ENCODE results near the gene ONECUT3. TPM values are rescaled to one million over a fixed set of nuclear protein-coding genes. Genes with fewer than 3 reads are reported as not detected.
A peak's percentile ranks its signal among the peaks of the same experiment; 100 is the strongest.

Gene ONECUT3
- total and polyA plus RNA-seq, 2 of the 4 experiments (the other 2 are of a cell fraction) = not detected

GRCh38 chr19:1717200-1717969, 35.9 kb upstream of the ONECUT3 start:
- intact Hi-C loops (cut with micrococcal nuclease) (no loop called here), dilution Hi-C loops (cut with HindIII; ENCODE audit: low sequenced_read_pairs, unreplicated experiment) (no loop called here), in situ Hi-C loops (cut with MboI; ENCODE audit: low sequenced_read_pairs) (no loop called here)
- CTCF ChIA-PET = no interaction called here
- H3K9me3 ChIP-seq (ENCODE audit: control insufficient read depth, insufficient read depth, low read length) = peaks cover 4% of the 10 kb centered on the region; the same call in 1 of the 2 replicates
- WGBS, 2 experiments (ENCODE audit: extremely low coverage in 2 of 2, insufficient read length in 1 of 2) = 81 to 100% methylated on average over 1 of the region's 1 CpG
- no peak overlapping the region for H3K18ac ChIP-seq (ENCODE audit: low read depth, low read length)
- H3K27ac ChIP-seq (ENCODE audit: insufficient read depth, low read length) = no peak overlapping the region
- H3K79me1 ChIP-seq (ENCODE audit: low read depth in 1 of 2, low read length in 2 of 2) = no peaks in the 10 kb centered on the region
- H3K56ac ChIP-seq (ENCODE audit: extremely low read depth, insufficient read depth, low read length) = no peak overlapping the region
- no peaks in the 10 kb centered on the region for H3K9me1 ChIP-seq (ENCODE audit: insufficient read depth, low read length)
- H3K23ac ChIP-seq (ENCODE audit: low read depth, low read length) = no peak overlapping the region
- no peak overlapping the region for H3K4ac ChIP-seq (ENCODE audit: low read depth, low read length)
- no peak overlapping the region for H2BK120ac ChIP-seq (ENCODE audit: low read depth, low read length)
- ATAC-seq (ENCODE audit: low read depth) = no peak
- H3K4me1 ChIP-seq (ENCODE audit: control insufficient read depth, insufficient read depth, low read length) = no peaks in the 10 kb centered on the region
- no peak overlapping the region for H2BK15ac ChIP-seq (ENCODE audit: low read depth, low read length)
- H3K4me3 ChIP-seq (ENCODE audit: insufficient read depth, low read depth, low read length) = no peak overlapping the region
- no peaks in the 10 kb centered on the region for H3K36me3 ChIP-seq (ENCODE audit: control insufficient read depth, insufficient read depth, low read length)
- no peak overlapping the region for H2BK20ac ChIP-seq (ENCODE audit: low read depth, low read length)
- peak overlapping the region; percentile 50 for H2BK5ac ChIP-seq (ENCODE audit: low read depth, low read length, poor library complexity, severe bottlenecking)
- peaks cover 53% of the 10 kb centered on the region for H3K27me3 ChIP-seq (ENCODE audit: control insufficient read depth, insufficient read depth, low read length)
- POLR2A ChIA-PET (ENCODE audit: unreplicated experiment) = no interaction called here
- H2AK9ac ChIP-seq (replicated peaks; ENCODE audit: low read depth, low read length, poor library complexity) = no peak overlapping the region
- BruUV-seq (replicated peaks) = no TSS peak
- no peak overlapping the region for H3K4me2 ChIP-seq (ENCODE audit: low read depth, low read length)
- DNase-seq = no peak
- H2AFZ ChIP-seq (replicated peaks; ENCODE audit: low read length, poor library complexity) = no peak overlapping the region
- no peak for TF ChIP-seq RCOR1 (IDR thresholded peaks at IDR 0.05; ENCODE audit: insufficient replicate concordance, low read length)
- TF ChIP-seq MXI1 (IDR thresholded peaks at IDR 0.05; ENCODE audit: borderline replicate concordance, low read depth, low read length) = no peak
- TF ChIP-seq POLR2A (IDR thresholded peaks at IDR 0.05; ENCODE audit: low read depth, low read length) = no peak
- TF ChIP-seq SMC3 (IDR thresholded peaks at IDR 0.05; ENCODE audit: low read depth, low read length) = no peak
- no peak overlapping the region for H3K9ac ChIP-seq (ENCODE audit: low read depth, low read length)
- H3K14ac ChIP-seq (replicated peaks; ENCODE audit: low read depth, low read length) = no peak overlapping the region
- no peak overlapping the region for H2AK5ac ChIP-seq (ENCODE audit: low read depth, low read length)
- H4K5ac ChIP-seq (ENCODE audit: low read depth, low read length) = no peak overlapping the region
- H4K8ac ChIP-seq (ENCODE audit: low read depth in 2 of 2, low read length in 2 of 2) = no peak overlapping the region
- H4K91ac ChIP-seq (ENCODE audit: insufficient read depth, low read depth, low read length) = no peak overlapping the region
- no peaks in the 10 kb centered on the region for H4K20me1 ChIP-seq (ENCODE audit: insufficient read depth, low read length)
